Sigmoid colon (tissue), 3 donors: ENCODE results near the gene TMPRSS4.

Source experiments
- POLR2A ChIP-seq, 2 donors: fragments of 450-650 bp; IDR thresholded peaks; one replicate each; pipeline ENCODE4 v1.6.1; 2016; ENCODE audit warnings: antibody characterized with exemption in 2 of 2, mild to moderate bottlenecking in 2 of 2, moderate library complexity in 2 of 2
- TF ChIP-seq, protein P1 (sequence below), 4 experiments: fragments of 450-650 bp in 3 of 4; fragments of 200-600 bp in 1 of 4; IDR thresholded peaks; one replicate each; pipeline ENCODE4 v1.5.1; 2016 to 2019; ENCODE audit warnings: antibody characterized with exemption in 4 of 4, mild to moderate bottlenecking in 3 of 4, moderate library complexity in 2 of 4

DNA sequence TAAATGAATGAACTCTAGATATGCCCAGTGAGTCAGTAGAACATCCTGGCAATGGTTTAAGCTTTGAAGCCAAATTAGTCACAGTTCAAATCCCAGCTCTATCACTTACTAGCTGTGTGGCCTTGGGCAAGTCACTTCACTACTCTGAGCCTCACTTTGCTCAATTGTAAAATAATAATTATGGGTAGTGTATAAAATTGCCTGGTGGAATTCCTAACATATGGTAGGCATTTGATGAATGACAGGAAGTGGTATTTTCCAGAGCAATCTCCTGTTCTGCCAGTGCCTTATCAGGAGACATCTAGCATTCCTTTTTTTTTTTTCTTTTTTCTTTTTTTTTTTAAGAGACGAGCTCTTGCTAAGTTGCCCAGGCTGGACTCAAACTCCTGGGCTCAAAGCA is 62.7 kb downstream of the TMPRSS4 start:
- TF ChIP-seq, protein P1, sequence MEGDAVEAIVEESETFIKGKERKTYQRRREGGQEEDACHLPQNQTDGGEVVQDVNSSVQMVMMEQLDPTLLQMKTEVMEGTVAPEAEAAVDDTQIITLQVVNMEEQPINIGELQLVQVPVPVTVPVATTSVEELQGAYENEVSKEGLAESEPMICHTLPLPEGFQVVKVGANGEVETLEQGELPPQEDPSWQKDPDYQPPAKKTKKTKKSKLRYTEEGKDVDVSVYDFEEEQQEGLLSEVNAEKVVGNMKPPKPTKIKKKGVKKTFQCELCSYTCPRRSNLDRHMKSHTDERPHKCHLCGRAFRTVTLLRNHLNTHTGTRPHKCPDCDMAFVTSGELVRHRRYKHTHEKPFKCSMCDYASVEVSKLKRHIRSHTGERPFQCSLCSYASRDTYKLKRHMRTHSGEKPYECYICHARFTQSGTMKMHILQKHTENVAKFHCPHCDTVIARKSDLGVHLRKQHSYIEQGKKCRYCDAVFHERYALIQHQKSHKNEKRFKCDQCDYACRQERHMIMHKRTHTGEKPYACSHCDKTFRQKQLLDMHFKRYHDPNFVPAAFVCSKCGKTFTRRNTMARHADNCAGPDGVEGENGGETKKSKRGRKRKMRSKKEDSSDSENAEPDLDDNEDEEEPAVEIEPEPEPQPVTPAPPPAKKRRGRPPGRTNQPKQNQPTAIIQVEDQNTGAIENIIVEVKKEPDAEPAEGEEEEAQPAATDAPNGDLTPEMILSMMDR (IDR thresholded peaks at IDR 0.05), result no peak
- TF ChIP-seq POLR2A (IDR thresholded peaks at IDR 0.05), result no peak
